Sigmoid colon (tissue), 4 donors: ENCODE data around the gene SFXN5.

ENCODE experiments used
- EP300 ChIP-seq, 4 donors: sonication (generic); formaldehyde crosslinking; IDR thresholded peaks; one replicate each; pipeline ENCODE4 v1.6.1; 2017; ENCODE audit warnings: antibody characterized with exemption in 4 of 4
- POLR2AphosphoS5 ChIP-seq, 4 donors: sonication (generic); formaldehyde crosslinking; IDR thresholded peaks; one replicate each; pipeline ENCODE4 v1.6.1; 2017; ENCODE audit warnings: antibody characterized with exemption in 4 of 4

DNA sequence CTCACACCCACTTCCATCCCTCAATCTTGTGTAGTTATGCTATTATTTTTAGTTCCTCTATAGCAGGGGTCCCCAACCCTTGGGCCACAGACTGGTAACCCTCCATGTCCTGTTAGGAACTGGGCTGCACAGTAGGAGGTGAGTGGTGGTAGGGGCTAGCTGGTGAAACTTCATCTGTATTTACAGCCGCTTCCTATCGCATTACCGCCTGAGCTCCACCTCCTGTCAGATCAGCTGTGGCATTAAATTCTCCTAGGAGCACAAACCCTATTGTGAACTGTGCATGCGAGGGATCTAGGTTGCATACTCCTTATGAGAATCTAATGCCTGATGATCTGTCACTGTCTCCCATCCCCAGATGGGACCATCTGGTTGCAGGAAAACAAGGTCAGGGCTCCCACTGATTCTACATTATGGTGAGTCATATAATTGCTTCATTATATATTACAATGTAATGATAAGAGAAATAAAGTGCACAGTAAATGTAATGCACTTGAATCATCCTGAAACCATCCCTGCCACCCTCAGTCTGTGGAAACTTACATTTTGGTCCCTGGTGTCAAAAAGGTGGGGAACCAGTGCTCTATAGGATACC, 42.9 kb upstream of the SFXN5 start:
- no peak for TF ChIP-seq POLR2AphosphoS5 (IDR thresholded peaks at IDR 0.05)
- no peak for TF ChIP-seq EP300 (IDR thresholded peaks at IDR 0.05)
